Mucosa of descending colon (tissue), 3 donors: ENCODE results near the gene MCTP1. TPM values are rescaled to one million over a fixed set of nuclear protein-coding genes. Genes with fewer than 3 reads are reported as not detected.

ENCODE experiments used
- ATAC-seq: fragments of 200-7000 bp; cut with Tn5 transposase; one replicate; pipeline ENCODE4 v1.9.1; 2020; ENCODE audit warnings: mild to moderate bottlenecking, moderate library complexity
- DNase-seq, 3 donors: peaks; one replicate each; pipeline ENCODE4 v3.0.0-alpha.2; 2020
- H3K36me3 ChIP-seq: fragments of 200-600 bp; one replicate; pipeline ENCODE4 v1.8.0; 2021; ENCODE audit warnings: low read depth, mild to moderate bottlenecking
- H3K4me1 ChIP-seq: fragments of 200-600 bp; one replicate; pipeline ENCODE4 v1.8.0; 2021; ENCODE audit warnings: low read depth, mild to moderate bottlenecking
- H3K4me3 ChIP-seq: fragments of 200-600 bp; one replicate; pipeline ENCODE4 v1.8.0; 2021; ENCODE audit warnings: mild to moderate bottlenecking
- H3K9me3 ChIP-seq: fragments of 200-600 bp; one replicate; pipeline ENCODE4 v1.8.0; 2021; ENCODE audit warnings: mild to moderate bottlenecking
- intact Hi-C, 2 donors: fragments of 100-400 bp; cut with DNase I in 1 of 2; cut with micrococcal nuclease in 1 of 2; formaldehyde crosslinking; loops; one replicate each; pipeline versions ENCODE4 v1.11.0 to v1.11.1; 2022; cut with DNase I, micrococcal nuclease
- total RNA-seq, 3 donors: library from RNA; stranded (reverse); fragmentation: NEBNext Ultra II Directional in 2 of 3; extraction: Animal tissue kit (Norgen Biotek cat#: 25700) in 2 of 3; gene quantifications; one replicate each; pipeline versions ENCODE4 v1.2.1 to v1.2.4, GENCODE V29; 2021 to 2023
- TF ChIP-seq, protein P1 (sequence below): fragments of 200-600 bp; IDR thresholded peaks from one replicate; pipeline ENCODE4 v1.8.0; 2022; ENCODE audit warnings: antibody characterized with exemption, mild to moderate bottlenecking
- donor health status: DM: no; HTN: no; CAD: no; lungs with moderate emphysema.
- donor health status: DM: no; HTN: no; CAD: no.
- donor health status: DM: no; HTN: yes; CAD: no.

The MCTP1 gene
- total RNA-seq, 3 donors from 2014 or later: 6.8 to 12.3 (median 7.7) TPM

DNA sequence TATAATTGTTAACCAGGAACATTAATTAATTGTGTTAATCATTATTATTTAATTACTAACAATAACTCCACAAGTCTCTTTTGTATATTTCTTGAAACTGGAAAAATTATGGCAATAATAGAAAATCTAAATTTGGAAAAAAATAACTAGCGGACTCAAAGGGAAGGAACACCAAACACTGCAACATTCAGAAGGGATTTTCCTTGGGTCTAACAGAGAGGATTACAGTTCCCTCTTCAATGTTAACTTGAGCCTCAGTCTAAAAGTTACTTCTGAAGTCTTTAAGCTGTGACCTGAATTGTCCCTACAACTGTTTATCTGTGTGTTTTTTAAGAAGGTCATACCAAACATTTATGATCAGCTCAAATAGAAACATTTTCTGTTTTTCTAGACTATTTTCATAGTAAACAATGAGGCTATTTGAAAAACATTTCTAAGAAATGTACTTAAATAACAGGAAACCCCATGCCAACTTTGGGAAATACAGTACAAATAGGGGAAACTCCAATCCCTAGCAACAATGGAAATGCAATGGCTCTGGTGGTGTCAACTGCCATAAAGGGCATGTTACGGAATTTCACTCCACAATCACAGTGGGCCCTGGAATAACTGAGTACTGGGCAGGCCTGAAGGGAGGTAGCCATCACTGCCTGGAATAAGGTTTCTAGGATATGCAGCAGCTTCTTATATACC lies 61.2 kb downstream of the MCTP1 start:
- TF ChIP-seq, protein P1, sequence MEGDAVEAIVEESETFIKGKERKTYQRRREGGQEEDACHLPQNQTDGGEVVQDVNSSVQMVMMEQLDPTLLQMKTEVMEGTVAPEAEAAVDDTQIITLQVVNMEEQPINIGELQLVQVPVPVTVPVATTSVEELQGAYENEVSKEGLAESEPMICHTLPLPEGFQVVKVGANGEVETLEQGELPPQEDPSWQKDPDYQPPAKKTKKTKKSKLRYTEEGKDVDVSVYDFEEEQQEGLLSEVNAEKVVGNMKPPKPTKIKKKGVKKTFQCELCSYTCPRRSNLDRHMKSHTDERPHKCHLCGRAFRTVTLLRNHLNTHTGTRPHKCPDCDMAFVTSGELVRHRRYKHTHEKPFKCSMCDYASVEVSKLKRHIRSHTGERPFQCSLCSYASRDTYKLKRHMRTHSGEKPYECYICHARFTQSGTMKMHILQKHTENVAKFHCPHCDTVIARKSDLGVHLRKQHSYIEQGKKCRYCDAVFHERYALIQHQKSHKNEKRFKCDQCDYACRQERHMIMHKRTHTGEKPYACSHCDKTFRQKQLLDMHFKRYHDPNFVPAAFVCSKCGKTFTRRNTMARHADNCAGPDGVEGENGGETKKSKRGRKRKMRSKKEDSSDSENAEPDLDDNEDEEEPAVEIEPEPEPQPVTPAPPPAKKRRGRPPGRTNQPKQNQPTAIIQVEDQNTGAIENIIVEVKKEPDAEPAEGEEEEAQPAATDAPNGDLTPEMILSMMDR: no peak
- DNase-seq (no peak), ATAC-seq (no peak)
- H3K9me3 ChIP-seq: no peaks in the 10 kb centered on the region
- intact Hi-C loops: no loop called here
- no peaks in the 10 kb centered on the region for H3K36me3 ChIP-seq
- no peaks in the 10 kb centered on the region for H3K4me1 ChIP-seq
- H3K4me3 ChIP-seq: no peak overlapping the region

- intact Hi-C loops: no loop called here
- no peak for ATAC-seq
Measured at GRCh38 chr5:95222836-95223235, 62.1 kb downstream of the MCTP1 start.

DNA sequence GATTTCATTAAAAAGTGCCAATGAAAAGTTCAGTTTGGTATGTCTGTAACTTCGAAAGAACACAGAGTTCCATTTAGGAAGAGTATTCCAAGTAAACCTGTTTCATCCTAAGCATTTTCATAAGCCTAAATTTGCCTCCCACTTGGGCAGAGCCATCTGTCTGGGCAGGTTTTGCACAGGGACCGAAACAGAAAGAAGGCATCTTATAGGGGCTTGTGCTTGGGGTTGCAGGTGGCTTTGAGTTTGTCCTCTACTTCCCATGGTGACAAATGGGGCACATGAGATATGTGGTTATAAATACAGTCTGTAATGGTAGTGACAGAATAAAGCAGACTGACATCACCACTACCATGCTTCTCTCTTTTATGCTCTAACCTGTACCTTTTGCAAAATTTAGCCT lies 63.7 kb downstream of the MCTP1 start:
- Histone ChIP-seq H3K4me3 (no peak overlapping the region), H3K4me1 (no peaks in the 10 kb centered on the region), H3K9me3 (no peaks in the 10 kb centered on the region), H3K36me3 (no peaks in the 10 kb centered on the region)
- intact Hi-C loops: no loop called here
- DNase-seq (no peak), ATAC-seq (no peak)
- TF ChIP-seq, protein P1: no peak

More at GRCh38 chr5:95222836-95223235, 62.1 kb downstream of the MCTP1 start:
- TF ChIP-seq, protein P1: no peak
- no peaks in the 10 kb centered on the region for H3K4me1 ChIP-seq
- no peak for DNase-seq
- H3K4me3 ChIP-seq: no peak overlapping the region
- H3K9me3 ChIP-seq: no peaks in the 10 kb centered on the region
- H3K36me3 ChIP-seq: no peaks in the 10 kb centered on the region

GRCh38 chr5:95220381-95220780 lies 64.5 kb downstream of the MCTP1 start:
- no peak for ATAC-seq

DNA sequence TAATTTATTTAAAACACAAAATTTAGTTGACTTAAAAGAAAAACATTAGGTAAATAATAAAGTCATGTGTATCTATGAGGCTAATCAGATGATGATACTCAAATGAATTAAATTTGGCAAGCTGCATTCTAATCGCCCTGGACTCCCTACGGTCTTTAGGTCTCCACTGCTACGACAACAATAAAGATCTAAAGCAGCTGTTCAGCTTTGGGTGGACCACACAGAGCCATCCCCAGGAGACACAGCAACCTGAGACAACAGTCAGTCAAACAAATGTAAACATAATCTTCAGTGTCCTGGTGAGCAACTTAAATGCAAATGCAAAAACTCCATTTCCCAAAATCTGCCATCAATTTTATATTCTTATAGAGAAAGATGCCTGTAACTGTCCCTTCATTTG lies 65.5 kb downstream of the MCTP1 start:
- Histone ChIP-seq H3K4me3 (no peak overlapping the region), H3K9me3 (no peaks in the 10 kb centered on the region), H3K36me3 (no peaks in the 10 kb centered on the region), H3K4me1 (no peaks in the 10 kb centered on the region)
- DNase-seq (no peak), ATAC-seq (no peak)
- intact Hi-C loops: no loop called here
- TF ChIP-seq, protein P1: no peak

More at GRCh38 chr5:95220381-95220780, 64.5 kb downstream of the MCTP1 start:
- Histone ChIP-seq H3K4me1 (no peaks in the 10 kb centered on the region), H3K4me3 (no peak overlapping the region), H3K9me3 (no peaks in the 10 kb centered on the region), H3K36me3 (no peaks in the 10 kb centered on the region)
- intact Hi-C loops: no loop called here
- TF ChIP-seq, protein P1: no peak
- no peak for DNase-seq
